GM19351 (cell line): ENCODE measurements around the gene POTEB3.
"Not testable (repeated sequence)": the region's sequence is repeated elsewhere in the genome, so short reads cannot be mapped to it uniquely, and the experiment has no call there.

ENCODE experiments used
- ATAC-seq: cut with Tn5 transposase; IDR thresholded peaks from one replicate; pipeline ENCODE4 v1.9.1; 2021; ENCODE audit warnings: mild to moderate bottlenecking, moderate library complexity; ENCODE audit not compliant: unreplicated experiment

The POTEB3 gene

DNA sequence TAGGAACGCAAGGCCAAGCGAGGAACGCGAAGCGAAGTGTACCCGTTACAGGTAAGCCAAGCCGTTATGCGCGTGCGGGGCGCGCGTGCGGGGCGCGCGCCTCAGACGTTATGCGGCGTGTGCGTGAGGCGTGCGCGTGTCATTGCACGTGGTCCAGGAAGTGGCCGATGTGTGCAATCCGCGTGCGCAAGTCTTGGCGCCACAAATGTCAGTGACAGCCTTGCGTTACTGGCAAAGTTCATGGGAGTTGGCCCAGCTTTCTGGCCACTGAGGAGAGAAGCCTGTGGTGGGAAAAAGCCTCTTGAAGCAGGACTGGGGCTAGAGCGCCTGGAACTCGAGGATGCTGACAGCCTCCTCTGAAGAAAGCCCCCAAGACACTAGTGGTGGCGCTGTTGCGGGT is at the start of gene POTEB3:
Gene POTEB3, minus strand, starts transcription at position 101 of the 400 bp plus-strand sequence. CDS start 488 bp downstream, outside the sequence.
- not testable (repeated sequence) for ATAC-seq

DNA sequence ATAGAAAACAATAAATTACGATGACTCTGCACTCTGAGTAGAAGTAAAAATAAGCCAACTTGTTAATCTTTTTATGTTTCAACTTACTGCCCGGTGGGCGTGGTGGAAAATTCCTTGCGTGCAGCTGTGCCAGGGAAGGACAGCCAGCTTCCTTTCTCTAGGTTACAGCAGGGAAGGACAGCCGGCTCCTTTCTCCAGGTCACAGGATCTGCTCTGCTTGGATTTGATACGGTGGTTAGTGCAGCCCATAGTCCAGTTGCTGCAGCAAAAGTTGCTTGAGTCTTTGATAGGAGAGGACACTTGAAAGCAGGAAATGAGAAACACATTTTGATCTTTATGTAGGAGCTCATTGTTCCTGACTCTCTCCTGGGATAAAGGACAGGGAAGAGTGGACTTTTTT is 13.4 kb upstream of the POTEB3 start:
- ATAC-seq = not testable (repeated sequence)

DNA sequence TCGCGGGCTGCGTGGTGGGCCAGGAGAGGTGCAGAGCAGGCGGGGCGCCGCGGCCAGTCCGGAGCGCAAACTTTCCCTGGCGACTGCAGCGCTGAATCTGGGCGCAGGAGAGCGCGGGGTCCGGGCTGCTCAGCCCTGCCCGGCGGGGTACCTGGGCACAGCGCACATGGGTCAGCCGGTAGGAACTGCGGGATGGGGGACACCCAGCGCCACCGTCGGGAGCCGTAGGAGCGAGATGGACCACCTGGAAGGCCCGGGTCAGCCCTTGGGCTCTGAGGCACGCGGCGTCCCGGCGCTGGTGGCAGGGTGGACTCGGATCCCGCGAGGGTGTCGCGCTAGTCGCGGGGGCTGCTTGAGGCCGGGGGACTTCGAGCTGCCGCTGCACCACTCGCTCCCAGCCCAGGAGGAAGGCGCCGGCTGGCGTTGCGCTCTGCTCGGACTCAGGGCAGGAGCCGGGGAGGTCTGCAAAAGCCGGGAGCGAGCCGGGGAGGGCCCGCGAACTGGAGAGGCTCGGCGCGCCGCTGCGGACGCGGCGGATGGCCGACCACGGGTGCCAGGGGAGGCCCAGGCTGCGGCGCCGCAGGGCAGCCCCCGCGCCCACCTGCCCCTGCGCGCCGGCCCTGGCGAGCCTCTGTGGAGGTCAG is 11.7 kb upstream of the POTEB3 start:
- ATAC-seq = not testable (repeated sequence)

DNA sequence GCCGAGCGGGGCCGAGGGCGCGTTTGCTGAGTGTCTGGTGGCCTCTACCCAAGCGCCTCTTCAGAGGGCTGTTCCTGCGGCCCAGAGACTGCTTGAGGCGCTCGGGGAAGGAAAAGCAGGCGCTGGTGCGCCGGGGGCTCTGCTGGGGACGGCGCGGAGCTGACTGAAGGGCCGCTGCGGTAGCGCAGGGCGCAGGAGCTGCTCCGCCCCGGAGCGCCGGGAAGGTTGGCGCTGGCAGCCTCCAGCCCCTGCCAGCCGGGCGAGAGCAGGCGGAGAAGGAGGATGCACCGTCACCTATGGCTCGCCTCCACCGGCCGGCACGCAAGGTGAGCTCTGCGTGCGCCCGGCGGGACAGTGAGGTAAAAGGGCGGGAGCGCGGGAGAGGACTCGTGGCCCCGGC is 11.2 kb upstream of the POTEB3 start:
- not testable (repeated sequence) for ATAC-seq

DNA sequence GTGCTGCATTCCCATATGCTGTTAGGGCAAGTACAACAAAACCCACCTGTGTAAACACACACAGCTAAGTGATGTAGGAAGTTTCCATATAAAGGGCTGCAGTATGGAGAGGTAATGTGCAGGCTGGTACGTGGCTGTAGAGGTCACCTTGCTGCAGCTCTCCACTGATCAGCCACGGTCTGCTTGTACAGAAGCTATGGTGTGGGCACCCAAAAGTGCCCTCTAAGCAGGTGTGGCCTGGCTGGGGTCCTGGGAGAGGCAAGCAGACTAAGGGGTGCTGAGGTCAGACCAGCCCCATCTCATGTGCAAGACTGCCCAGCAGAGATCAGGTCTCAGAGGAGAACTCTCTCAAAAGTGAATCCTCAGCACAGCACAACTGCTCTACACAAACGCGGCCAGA is 32.9 kb downstream of the POTEB3 start:
- ATAC-seq = not testable (repeated sequence)

DNA sequence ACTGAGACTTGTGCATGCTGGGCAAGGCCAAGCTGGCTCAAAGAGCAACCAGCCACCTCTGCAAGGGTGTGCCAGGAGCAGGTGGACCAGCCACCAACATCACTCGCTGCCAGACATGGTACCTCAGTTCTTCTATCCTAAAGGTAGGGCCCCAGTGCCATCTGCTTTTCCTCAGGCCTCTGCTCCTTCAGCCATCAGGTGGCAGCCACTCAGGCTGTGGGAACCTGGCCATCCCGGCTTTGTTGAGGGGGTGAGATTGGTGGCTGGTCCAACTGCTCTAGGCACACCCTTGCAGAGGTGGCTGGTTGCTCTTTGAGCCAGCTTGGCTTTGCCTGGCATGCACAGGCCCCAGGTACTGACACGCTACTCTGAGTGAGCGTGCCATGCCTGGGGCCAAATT is 38.8 kb downstream of the POTEB3 start:
- not testable (repeated sequence) for ATAC-seq

DNA sequence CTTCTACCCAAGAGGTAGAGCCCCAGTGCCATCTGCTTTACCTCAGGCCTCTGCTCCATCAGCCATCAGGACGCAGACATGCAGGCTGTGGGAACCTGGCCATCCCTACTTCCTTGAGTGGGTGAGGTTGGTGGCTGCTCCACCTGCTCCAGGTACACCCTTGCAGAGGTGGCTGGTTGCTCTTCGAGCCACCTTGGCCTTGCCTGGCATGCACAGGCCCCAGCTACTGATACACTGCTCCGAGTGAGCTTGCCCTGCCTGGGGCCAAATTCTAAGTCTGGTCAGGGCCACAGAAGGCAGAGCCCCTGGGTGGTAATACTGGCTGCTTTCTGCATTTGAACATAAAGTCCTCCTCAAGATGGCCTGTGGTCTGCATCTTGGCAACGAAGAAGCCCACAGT is 41.2 kb downstream of the POTEB3 start:
- ATAC-seq = not testable (repeated sequence)

DNA sequence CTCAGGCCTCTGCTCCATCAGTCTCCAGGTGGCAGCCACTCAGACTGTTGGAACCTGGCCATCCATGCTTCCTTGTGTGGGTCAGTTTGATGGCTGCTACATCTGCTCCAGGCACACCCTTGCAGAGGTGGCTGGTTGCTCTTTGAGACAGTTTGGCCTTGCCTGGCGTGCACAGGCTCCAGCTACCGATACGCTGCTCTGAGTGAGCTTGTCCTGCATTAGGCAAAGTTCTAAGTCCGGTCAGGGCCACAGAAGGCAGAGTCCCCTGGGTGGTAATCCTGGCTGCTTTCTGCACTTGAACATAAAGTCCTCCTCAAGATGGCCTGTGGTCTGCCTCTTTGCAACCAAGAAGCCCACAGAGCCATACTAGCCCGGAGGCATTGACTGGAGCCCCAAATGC is 41.8 kb downstream of the POTEB3 start:
- not testable (repeated sequence) for ATAC-seq

DNA sequence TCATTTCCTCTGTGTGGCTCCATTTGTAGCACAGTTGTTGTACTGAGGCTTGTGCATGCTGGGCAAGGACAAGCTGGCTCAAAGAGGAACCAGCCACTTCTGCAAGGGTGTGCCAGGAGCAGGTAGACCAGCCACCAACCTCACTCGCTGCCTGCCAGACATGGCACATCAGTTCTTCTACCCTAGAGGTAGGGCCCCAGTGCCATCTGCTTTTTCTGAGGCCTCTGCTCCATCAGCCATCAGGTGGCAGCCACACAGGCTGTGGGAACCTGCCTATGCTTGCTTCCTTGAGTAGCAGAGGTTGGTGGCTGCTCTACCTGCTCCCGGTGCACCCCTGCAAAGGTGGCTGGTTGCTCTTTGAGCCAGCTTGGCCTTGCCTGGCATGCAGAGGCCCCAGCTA is 42.6 kb downstream of the POTEB3 start:
- not testable (repeated sequence) for ATAC-seq

DNA sequence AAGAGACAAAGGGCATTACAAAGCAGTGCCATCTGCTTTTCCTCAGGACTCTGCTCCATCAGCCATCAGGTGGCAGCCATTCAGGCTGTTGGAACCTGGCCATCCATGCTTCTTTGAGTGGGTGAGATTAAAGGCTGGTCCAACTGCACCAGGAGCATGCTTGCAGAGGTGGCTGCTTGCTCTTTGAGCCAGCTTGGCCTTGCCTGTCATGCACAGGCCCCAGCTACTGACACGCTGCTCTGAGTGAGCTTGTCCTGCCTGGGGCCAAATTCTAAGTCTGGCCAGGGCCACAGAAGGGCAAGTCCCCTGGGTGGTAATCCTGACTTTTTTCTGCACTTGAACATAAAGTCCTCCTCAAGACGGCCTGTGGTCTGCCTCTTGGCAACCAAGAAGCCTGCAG is 43.1 kb downstream of the POTEB3 start:
- not testable (repeated sequence) for ATAC-seq

DNA sequence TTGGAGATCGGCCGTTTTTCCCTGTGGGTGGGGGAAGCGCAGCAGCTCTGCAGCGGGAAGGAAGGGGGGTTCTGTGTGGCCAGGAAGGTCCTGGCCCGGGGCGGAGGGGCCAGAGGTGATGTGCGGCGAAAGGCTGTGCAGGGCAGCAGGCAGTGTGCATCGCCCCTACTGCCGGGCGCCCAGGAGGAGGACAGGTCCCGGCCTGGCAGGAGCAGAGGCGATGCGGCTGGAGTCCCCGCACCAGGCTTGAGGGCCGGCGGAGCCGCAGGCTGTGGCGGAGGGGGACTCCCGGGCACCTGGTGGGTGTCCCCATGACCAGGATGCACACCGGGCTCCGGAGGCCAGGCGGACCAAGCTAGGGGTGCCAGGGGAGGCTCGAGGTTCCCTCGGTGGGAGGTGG is 54.3 kb downstream of the POTEB3 start:
- ATAC-seq = not testable (repeated sequence)

DNA sequence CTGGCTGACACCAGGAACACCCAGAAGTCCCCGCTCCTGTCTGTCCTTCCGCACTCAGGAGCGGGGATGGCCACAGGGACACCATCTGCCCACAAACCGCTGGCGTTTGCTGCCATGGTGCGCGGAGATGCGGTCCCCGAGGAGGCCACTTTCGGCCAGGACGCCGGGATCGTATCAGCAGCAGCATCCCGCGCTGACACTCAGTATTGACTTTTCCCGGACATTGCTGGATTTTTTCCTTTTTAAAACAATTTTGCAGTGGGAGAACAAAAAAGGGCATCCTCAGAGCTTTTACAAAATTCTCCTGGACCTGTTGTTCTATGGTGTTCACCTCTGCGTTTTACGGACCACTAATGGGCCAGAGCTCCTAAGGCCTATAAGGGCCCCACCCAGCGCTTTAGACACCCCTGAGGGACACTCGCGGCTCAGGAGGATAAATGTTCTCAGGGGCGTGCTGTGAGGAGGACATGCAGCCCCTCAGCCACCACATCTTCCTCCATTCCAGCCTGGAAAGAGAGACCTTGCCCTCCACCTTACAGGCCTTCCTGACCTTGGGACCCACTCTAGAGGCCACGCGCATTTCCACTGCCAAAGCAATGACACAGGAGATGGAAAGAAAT is 56.3 kb downstream of the POTEB3 start:
- ATAC-seq = not testable (repeated sequence)

DNA sequence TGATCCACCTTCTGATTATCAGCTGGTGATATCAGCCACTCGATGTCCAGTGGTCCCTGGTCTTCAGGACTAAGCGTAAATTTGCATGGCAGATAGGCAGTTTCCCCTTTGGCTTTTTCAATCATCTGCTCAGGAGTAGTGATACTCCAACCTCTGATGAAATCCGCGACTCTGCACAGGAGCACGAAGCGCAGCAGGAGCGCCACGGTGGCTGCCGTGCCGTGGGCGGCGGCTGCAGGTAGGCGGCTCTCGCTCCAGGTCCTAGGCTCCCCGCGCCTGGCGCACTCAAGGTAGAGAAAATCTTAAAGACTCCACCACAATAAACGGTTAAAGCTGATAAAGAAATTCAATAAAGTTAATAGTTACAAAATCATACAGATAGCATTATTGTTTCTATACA is 66.6 kb downstream of the POTEB3 start:
- ATAC-seq = not testable (repeated sequence)

DNA sequence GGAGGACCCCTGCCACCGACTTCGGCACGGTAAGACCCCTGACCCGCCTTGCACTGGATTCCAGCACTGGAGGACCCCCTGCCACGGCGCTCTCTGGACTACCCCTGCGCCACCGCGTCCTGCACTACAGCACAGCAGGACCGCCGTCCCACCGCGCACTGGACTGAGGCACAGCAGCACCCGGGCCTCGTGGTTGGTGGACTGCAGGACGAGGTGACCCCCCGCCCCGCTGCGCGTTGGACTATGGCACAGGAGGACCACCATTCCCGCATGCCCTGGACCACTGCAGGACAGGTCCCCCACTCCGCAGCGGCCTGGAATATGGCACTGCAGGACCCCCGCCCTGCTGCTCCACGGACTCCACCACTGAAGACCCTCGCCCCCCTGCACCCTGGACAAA is 71.1 kb downstream of the POTEB3 start:
- ATAC-seq = not testable (repeated sequence)

DNA sequence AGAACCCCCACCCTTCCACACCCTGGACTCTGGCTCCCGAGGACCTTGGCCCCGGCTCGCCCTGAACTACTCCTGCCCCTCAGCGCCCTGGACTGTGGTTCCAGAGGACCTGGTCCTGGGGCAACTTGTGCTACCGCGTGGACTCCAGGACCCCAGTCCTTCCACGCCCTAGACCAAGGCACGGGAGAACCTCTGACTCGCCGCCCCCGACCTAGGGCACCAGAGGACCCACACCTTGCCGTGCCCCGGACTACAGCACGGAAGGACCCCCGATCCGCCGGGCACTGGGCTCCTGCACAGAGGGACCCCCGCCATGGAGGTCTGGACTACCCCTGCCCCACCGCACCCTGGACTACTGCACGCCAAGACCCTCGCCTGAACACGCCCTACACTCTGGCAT is 71.7 kb downstream of the POTEB3 start:
- ATAC-seq = not testable (repeated sequence)
